Measurements from ENCODE around the gene EFHC1. TPM values are rescaled to one million over a fixed set of nuclear protein-coding genes. Genes with fewer than 3 reads are reported as not detected.

The EFHC1 gene
- total and polyA plus RNA-seq, 2 donors from 2014 or later: 25.4 to 33.9 TPM

- FAIRE-seq (no peak), DNase-seq (no peak)
- no peak overlapping the region for H3K9ac ChIP-seq (ENCODE audit: low read length in 3 of 3)
- H3K4me3 ChIP-seq (ENCODE audit: low read length in 3 of 3): no peak overlapping the region
- intact Hi-C loops (cut with DNase I): no loop called here
- TF ChIP-seq CTCF (IDR thresholded peaks at IDR 0.05; ENCODE audit: borderline replicate concordance, extremely low read depth, insufficient read depth): no peak
- H3K27ac ChIP-seq (ENCODE audit: low read depth in 2 of 2, low read length in 2 of 2): no peak overlapping the region
- no peaks in the 10 kb centered on the region for H3K27me3 ChIP-seq (ENCODE audit: control insufficient read depth, insufficient read depth, low read length)
- no peaks in the 10 kb centered on the region for H3K36me3 ChIP-seq (ENCODE audit: control insufficient read depth in 2 of 3, insufficient read depth in 3 of 3, low read length in 3 of 3)
- no peaks in the 10 kb centered on the region for H3K9me3 ChIP-seq (ENCODE audit: control insufficient read depth in 2 of 3, insufficient read depth in 1 of 3, low read length in 3 of 3)
- peaks cover 0 to 11% (median 7%) of the 10 kb centered on the region in 3 donors for H3K4me1 ChIP-seq (ENCODE audit: control insufficient read depth in 2 of 3, insufficient read depth in 2 of 3, low read depth in 1 of 3, low read length in 3 of 3)
Observed at GRCh38 chr6:52391599-52391998, 28.5 kb upstream of the EFHC1 start.

GRCh38 chr6:52392944-52393343 is 27.2 kb upstream of the EFHC1 start:
- Histone ChIP-seq H3K4me3 (ENCODE audit: low read length in 3 of 3) (no peak overlapping the region), H3K9me3 (ENCODE audit: control insufficient read depth in 2 of 3, insufficient read depth in 1 of 3, low read length in 3 of 3) (no peaks in the 10 kb centered on the region), H3K4me1 (ENCODE audit: control insufficient read depth in 2 of 3, insufficient read depth in 2 of 3, low read depth in 1 of 3, low read length in 3 of 3) (peaks cover 0 to 11% (median 7%) of the 10 kb centered on the region in 3 donors), H3K27me3 (ENCODE audit: control insufficient read depth, insufficient read depth, low read length) (no peaks in the 10 kb centered on the region), H3K9ac (ENCODE audit: low read length in 3 of 3) (no peak overlapping the region), H3K36me3 (ENCODE audit: control insufficient read depth in 2 of 3, insufficient read depth in 3 of 3, low read length in 3 of 3) (no peaks in the 10 kb centered on the region), H3K27ac (ENCODE audit: low read depth in 2 of 2, low read length in 2 of 2) (no peak overlapping the region)
- DNase-seq (no peak), FAIRE-seq (no peak)
- TF ChIP-seq CTCF (IDR thresholded peaks at IDR 0.05; ENCODE audit: borderline replicate concordance, extremely low read depth, insufficient read depth): no peak
- intact Hi-C loops (cut with DNase I): no loop called here

GRCh38 chr6:52393780-52394179 is 26.4 kb upstream of the EFHC1 start:
- H3K27ac ChIP-seq (ENCODE audit: low read depth in 2 of 2, low read length in 2 of 2): no peak overlapping the region
- no peaks in the 10 kb centered on the region for H3K9me3 ChIP-seq (ENCODE audit: control insufficient read depth in 2 of 3, insufficient read depth in 1 of 3, low read length in 3 of 3)
- intact Hi-C loops (cut with DNase I): no loop called here
- H3K4me3 ChIP-seq (ENCODE audit: low read length in 3 of 3): no peak overlapping the region
- no peak for FAIRE-seq
- DNase-seq: no peak
- H3K36me3 ChIP-seq (ENCODE audit: control insufficient read depth in 2 of 3, insufficient read depth in 3 of 3, low read length in 3 of 3): no peaks in the 10 kb centered on the region
- peaks cover 0 to 11% (median 7%) of the 10 kb centered on the region in 3 donors for H3K4me1 ChIP-seq (ENCODE audit: control insufficient read depth in 2 of 3, insufficient read depth in 2 of 3, low read depth in 1 of 3, low read length in 3 of 3)
- no peak overlapping the region for H3K9ac ChIP-seq (ENCODE audit: low read length in 3 of 3)
- H3K27me3 ChIP-seq (ENCODE audit: control insufficient read depth, insufficient read depth, low read length): no peaks in the 10 kb centered on the region
- no peak for TF ChIP-seq CTCF (IDR thresholded peaks at IDR 0.05; ENCODE audit: borderline replicate concordance, extremely low read depth, insufficient read depth)

- Histone ChIP-seq H3K27ac (ENCODE audit: low read depth in 2 of 2, low read length in 2 of 2) (no peak overlapping the region), H3K4me1 (ENCODE audit: control insufficient read depth in 2 of 3, insufficient read depth in 2 of 3, low read depth in 1 of 3, low read length in 3 of 3) (peaks cover 0 to 11% (median 7%) of the 10 kb centered on the region in 3 donors), H3K27me3 (ENCODE audit: control insufficient read depth, insufficient read depth, low read length) (no peaks in the 10 kb centered on the region), H3K4me3 (ENCODE audit: low read length in 3 of 3) (no peak overlapping the region), H3K9me3 (ENCODE audit: control insufficient read depth in 2 of 3, insufficient read depth in 1 of 3, low read length in 3 of 3) (no peaks in the 10 kb centered on the region), H3K9ac (ENCODE audit: low read length in 3 of 3) (no peak overlapping the region), H3K36me3 (ENCODE audit: control insufficient read depth in 2 of 3, insufficient read depth in 3 of 3, low read length in 3 of 3) (no peaks in the 10 kb centered on the region)
- no peak for FAIRE-seq
- no peak for TF ChIP-seq CTCF (IDR thresholded peaks at IDR 0.05; ENCODE audit: borderline replicate concordance, extremely low read depth, insufficient read depth)
- DNase-seq: no peak
- intact Hi-C loops (cut with DNase I): no loop called here
Observed at GRCh38 chr6:52394251-52394666, 25.9 kb upstream of the EFHC1 start.

Measured in kidney (tissue), 14 donors.